ENCODE data around the gene ZMIZ1. TPM values are rescaled to one million over a fixed set of nuclear protein-coding genes. Genes with fewer than 3 reads are reported as not detected.

The ZMIZ1 gene
- total RNA-seq, 1 donor from 2014 or later, result 173 TPM

- Mint-ChIP-seq H3K27me3 (ENCODE audit: low read depth) (no peaks in the 10 kb centered on the region), H3K9me3 (no peaks in the 10 kb centered on the region), H3K27ac (no peak overlapping the region), H3K4me1 (peaks cover 27% of the 10 kb centered on the region), H3K36me3 (no peaks in the 10 kb centered on the region), H3K4me3 (no peak overlapping the region)
- peak; percentile 63 for TF ChIP-seq CTCF (IDR thresholded peaks at IDR 0.05; ENCODE audit: unreplicated experiment)
- DNase-seq (ENCODE audit: low spot score in 2 of 2, unreplicated experiment in 2 of 2), result no peak
Observed at GRCh38 chr10:79052291-79053080, 16.3 kb upstream of the ZMIZ1 start.

GRCh38 chr10:79053081-79053434 is 15.7 kb upstream of the ZMIZ1 start:
- H3K4me3 Mint-ChIP-seq, result no peak overlapping the region
- no peak overlapping the region for H3K27ac Mint-ChIP-seq
- no peak for DNase-seq (ENCODE audit: low spot score in 2 of 2, unreplicated experiment in 2 of 2)
- no peaks in the 10 kb centered on the region for H3K27me3 Mint-ChIP-seq (ENCODE audit: low read depth)
- H3K4me1 Mint-ChIP-seq, result peaks cover 25% of the 10 kb centered on the region
- TF ChIP-seq CTCF (IDR thresholded peaks at IDR 0.05; ENCODE audit: unreplicated experiment), result no peak
- H3K36me3 Mint-ChIP-seq, result no peaks in the 10 kb centered on the region
- no peaks in the 10 kb centered on the region for H3K9me3 Mint-ChIP-seq

- no peak for TF ChIP-seq CTCF (IDR thresholded peaks at IDR 0.05; ENCODE audit: unreplicated experiment)
- Mint-ChIP-seq H3K27me3 (ENCODE audit: low read depth) (no peaks in the 10 kb centered on the region), H3K4me3 (no peak overlapping the region), H3K4me1 (peaks cover 22% of the 10 kb centered on the region), H3K9me3 (no peaks in the 10 kb centered on the region), H3K27ac (no peak overlapping the region), H3K36me3 (no peaks in the 10 kb centered on the region)
- no peak for DNase-seq (ENCODE audit: low spot score in 2 of 2, unreplicated experiment in 2 of 2)
Observed at GRCh38 chr10:79053481-79054202, 15.1 kb upstream of the ZMIZ1 start.

GRCh38 chr10:79054203-79055099 is 14.3 kb upstream of the ZMIZ1 start:
- DNase-seq (ENCODE audit: low spot score in 2 of 2, unreplicated experiment in 2 of 2), result peak in 1 of 2 experiments; percentile 2
- Mint-ChIP-seq H3K4me3 (no peak overlapping the region), H3K9me3 (no peaks in the 10 kb centered on the region), H3K27ac (no peak overlapping the region), H3K27me3 (ENCODE audit: low read depth) (no peaks in the 10 kb centered on the region), H3K36me3 (no peaks in the 10 kb centered on the region), H3K4me1 (peaks cover 18% of the 10 kb centered on the region)
- no peak for TF ChIP-seq CTCF (IDR thresholded peaks at IDR 0.05; ENCODE audit: unreplicated experiment)

GRCh38 chr10:79055100-79055782 is 13.5 kb upstream of the ZMIZ1 start:
- no peaks in the 10 kb centered on the region for H3K9me3 Mint-ChIP-seq
- H3K27ac Mint-ChIP-seq, result no peak overlapping the region
- no peaks in the 10 kb centered on the region for H3K27me3 Mint-ChIP-seq (ENCODE audit: low read depth)
- no peaks in the 10 kb centered on the region for H3K36me3 Mint-ChIP-seq
- DNase-seq (ENCODE audit: low spot score in 2 of 2, unreplicated experiment in 2 of 2), result no peak
- no peak overlapping the region for H3K4me3 Mint-ChIP-seq
- no peak for TF ChIP-seq CTCF (IDR thresholded peaks at IDR 0.05; ENCODE audit: unreplicated experiment)
- peaks cover 18% of the 10 kb centered on the region for H3K4me1 Mint-ChIP-seq

All from mesothelial cell of epicardium (in vitro differentiated cells).